Measurements from ENCODE around the gene PTGDR2.

The PTGDR2 gene

GRCh38 chr11:60866911-60867870 is 11.4 kb upstream of the PTGDR2 start, which contains the start of gene ZP1:
Gene ZP1, plus strand, starts transcription at chr11:60867542. Its CDS starts 20 bp downstream, at chr11:60867562.
- no peak for TF ChIP-seq EZH2phosphoT487 (IDR thresholded peaks at IDR 0.05; ENCODE audit: low read depth)
- TF ChIP-seq CTCF (IDR thresholded peaks at IDR 0.05; ENCODE audit: low read depth, low read length) = no peak

GRCh38 chr11:60864856-60865513 is 9.2 kb upstream of the PTGDR2 start:
- Histone ChIP-seq H2AFZ (ENCODE audit: low read depth, low read length) (no peak overlapping the region), H3K27me3 (ENCODE audit: low read depth, low read length) (no peaks in the 10 kb centered on the region), H3K79me2 (ENCODE audit: low read length) (no peaks in the 10 kb centered on the region), H4K20me1 (ENCODE audit: insufficient read depth, low read length) (no peaks in the 10 kb centered on the region), H3K4me2 (ENCODE audit: low read length) (no peak overlapping the region), H3K36me3 (replicated peaks; ENCODE audit: low read depth, low read length) (no peaks in the 10 kb centered on the region), H3K27ac (ENCODE audit: low read length) (no peak overlapping the region), H3K9me3 (ENCODE audit: insufficient read depth, low read length) (no peaks in the 10 kb centered on the region), H3K4me3 (ENCODE audit: low read length) (no peak overlapping the region), H3K4me1 (ENCODE audit: low read length) (no peaks in the 10 kb centered on the region), H3K9ac (ENCODE audit: low read length) (no peak overlapping the region)
- TF ChIP-seq CTCF (IDR thresholded peaks at IDR 0.05; ENCODE audit: low read depth, low read length) (no peak), EZH2phosphoT487 (IDR thresholded peaks at IDR 0.05; ENCODE audit: low read depth) (no peak)

More at GRCh38 chr11:60866911-60867870, 11.4 kb upstream of the PTGDR2 start, which contains the start of gene ZP1:
- H4K20me1 ChIP-seq (ENCODE audit: insufficient read depth, low read length) = no peaks in the 10 kb centered on the region
- H3K4me3 ChIP-seq (ENCODE audit: low read length) = no peak within 1 kb of the TSS
- H2AFZ ChIP-seq (ENCODE audit: low read depth, low read length) = no peak within 1 kb of the TSS
- H3K4me2 ChIP-seq (ENCODE audit: low read length) = no peak within 1 kb of the TSS
- no peaks in the 10 kb centered on the region for H3K36me3 ChIP-seq (replicated peaks; ENCODE audit: low read depth, low read length)
- no peaks in the 10 kb centered on the region for H3K27me3 ChIP-seq (ENCODE audit: low read depth, low read length)
- H3K79me2 ChIP-seq (ENCODE audit: low read length) = no peaks in the 10 kb centered on the region
- no peaks in the 10 kb centered on the region for H3K9me3 ChIP-seq (ENCODE audit: insufficient read depth, low read length)
- H3K4me1 ChIP-seq (ENCODE audit: low read length) = no peaks in the 10 kb centered on the region
- no peak within 1 kb of the TSS for H3K9ac ChIP-seq (ENCODE audit: low read length)
- no peak within 1 kb of the TSS for H3K27ac ChIP-seq (ENCODE audit: low read length)

- no peaks in the 10 kb centered on the region for H3K9me3 ChIP-seq (ENCODE audit: insufficient read depth, low read length)
- H2AFZ ChIP-seq (ENCODE audit: low read depth, low read length) = no peak overlapping the region
- H3K4me3 ChIP-seq (ENCODE audit: low read length) = no peak overlapping the region
- H3K79me2 ChIP-seq (ENCODE audit: low read length) = no peaks in the 10 kb centered on the region
- H3K27me3 ChIP-seq (ENCODE audit: low read depth, low read length) = no peaks in the 10 kb centered on the region
- H3K4me2 ChIP-seq (ENCODE audit: low read length) = no peak overlapping the region
- peaks cover 2% of the 10 kb centered on the region for H3K4me1 ChIP-seq (ENCODE audit: low read length)
- H3K36me3 ChIP-seq (replicated peaks; ENCODE audit: low read depth, low read length) = no peaks in the 10 kb centered on the region
- no peaks in the 10 kb centered on the region for H4K20me1 ChIP-seq (ENCODE audit: insufficient read depth, low read length)
- H3K9ac ChIP-seq (ENCODE audit: low read length) = no peak overlapping the region
- no peak overlapping the region for H3K27ac ChIP-seq (ENCODE audit: low read length)
- TF ChIP-seq EZH2phosphoT487 (IDR thresholded peaks at IDR 0.05; ENCODE audit: low read depth) (no peak), CTCF (IDR thresholded peaks at IDR 0.05; ENCODE audit: low read depth, low read length) (no peak)
These were observed 8.1 kb upstream of the PTGDR2 start for GRCh38 chr11:60863550-60864521.

Data from OCI-LY3 (cell line).